Activated T-cell treated with anti-CD3 and anti-CD28 coated beads, Interleukin-2, amount 50 U/mL, for 72 hours (primary cell): ENCODE data around the gene CDKN1B. TPM values are rescaled to one million over a fixed set of nuclear protein-coding genes. Genes with fewer than 3 reads are reported as not detected.
A peak's percentile ranks its signal among the peaks of the same experiment; 100 is the strongest.

Experiments
- ATAC-seq, 2 donors: fragments of 150-1000 bp; cut with Tn5 transposase; replicated peaks in 1 of 2; 2 replicates each; pipeline ENCODE4 v1.10.0; 2021; ENCODE audit warnings: moderate library complexity in 2 of 2, mild to moderate bottlenecking in 1 of 2
- DNase-seq, 2 donors: peaks; one replicate each; pipeline ENCODE4 v3.0.0; 2021 to 2022; ENCODE audit warnings: mixed read lengths in 1 of 2
- H3K27ac Mint-ChIP-seq: one replicate; pipeline ENCODE4 v1.8.0; 2022; ENCODE audit warnings: mild to moderate bottlenecking, moderate library complexity, mixed read lengths
- H3K27me3 Mint-ChIP-seq: one replicate; pipeline ENCODE4 v1.8.0; 2022; ENCODE audit warnings: low read depth, mixed read lengths
- H3K36me3 Mint-ChIP-seq, 2 donors: one replicate each; pipeline ENCODE4 v1.8.0; 2022; ENCODE audit warnings: mixed read lengths in 2 of 2, mild to moderate bottlenecking in 1 of 2; ENCODE audit not compliant: insufficient read depth in 2 of 2
- H3K4me1 Mint-ChIP-seq: one replicate; pipeline ENCODE4 v1.8.0; 2022; ENCODE audit warnings: low read depth, mixed read lengths
- H3K4me3 Mint-ChIP-seq, 2 donors: one replicate each; pipeline ENCODE4 v1.8.0; 2022; ENCODE audit warnings: mild to moderate bottlenecking in 2 of 2, mixed read lengths in 2 of 2, moderate library complexity in 2 of 2
- H3K9me3 Mint-ChIP-seq, 2 donors: one replicate each; pipeline ENCODE4 v1.8.0; 2022; ENCODE audit warnings: mixed read lengths in 2 of 2
- total RNA-seq, 2 donors: library from RNA; stranded (reverse); gene quantifications; one replicate each; pipeline ENCODE4 v1.2.3, GENCODE V29; 2022

Gene CDKN1B
- total RNA-seq = 10 to 100 TPM; 54.2 to 67.2 TPM

DNA sequence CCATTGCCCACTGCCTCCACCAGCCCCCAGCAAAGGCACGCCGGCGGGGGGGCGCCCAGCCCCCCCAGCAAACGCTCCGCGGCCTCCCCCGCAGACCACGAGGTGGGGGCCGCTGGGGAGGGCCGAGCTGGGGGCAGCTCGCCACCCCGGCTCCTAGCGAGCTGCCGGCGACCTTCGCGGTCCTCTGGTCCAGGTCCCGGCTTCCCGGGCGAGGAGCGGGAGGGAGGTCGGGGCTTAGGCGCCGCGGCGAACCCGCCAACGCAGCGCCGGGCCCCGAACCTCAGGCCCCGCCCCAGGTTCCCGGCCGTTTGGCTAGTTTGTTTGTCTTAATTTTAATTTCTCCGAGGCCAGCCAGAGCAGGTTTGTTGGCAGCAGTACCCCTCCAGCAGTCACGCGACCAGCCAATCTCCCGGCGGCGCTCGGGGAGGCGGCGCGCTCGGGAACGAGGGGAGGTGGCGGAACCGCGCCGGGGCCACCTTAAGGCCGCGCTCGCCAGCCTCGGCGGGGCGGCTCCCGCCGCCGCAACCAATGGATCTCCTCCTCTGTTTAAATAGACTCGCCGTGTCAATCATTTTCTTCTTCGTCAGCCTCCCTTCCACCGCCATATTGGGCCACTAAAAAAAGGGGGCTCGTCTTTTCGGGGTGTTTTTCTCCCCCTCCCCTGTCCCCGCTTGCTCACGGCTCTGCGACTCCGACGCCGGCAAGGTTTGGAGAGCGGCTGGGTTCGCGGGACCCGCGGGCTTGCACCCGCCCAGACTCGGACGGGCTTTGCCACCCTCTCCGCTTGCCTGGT, at the start of gene CDKN1B:
TSS of gene CDKN1B (plus strand) at position 576 of the 793 bp plus-strand sequence. CDS start 472 bp downstream, outside the sequence.
- Mint-ChIP-seq H3K36me3 (peaks cover 36 to 46% of the 10 kb centered on the region in 2 donors), H3K27me3 (no peaks in the 10 kb centered on the region), H3K4me3 (peak within 1 kb of the TSS; percentile 98 to 99), H3K4me1 (peaks cover 65% of the 10 kb centered on the region), H3K27ac (peak within 1 kb of the TSS; percentile 99), H3K9me3 (no peaks in the 10 kb centered on the region)
- DNase-seq = peak; percentile 83 to 88
- peak; percentile 68 to 78 for ATAC-seq

DNA sequence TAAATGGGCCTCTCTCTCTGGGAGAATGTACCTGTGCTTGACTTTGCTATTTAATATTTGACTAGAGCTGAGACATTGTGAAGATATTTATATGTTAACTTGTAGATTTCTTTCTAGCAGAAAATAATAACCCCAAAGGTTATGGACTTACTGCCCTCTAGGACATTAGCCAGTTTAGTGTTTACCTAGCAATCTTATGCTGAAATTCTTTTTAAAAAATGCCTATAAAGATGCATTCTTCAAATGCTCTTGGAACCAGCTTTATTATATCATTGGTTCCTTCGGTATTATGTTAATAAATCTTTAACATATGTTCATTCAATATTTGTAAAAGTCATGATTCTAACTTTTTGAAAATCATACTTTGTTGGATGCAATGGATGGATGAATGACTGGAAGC, 49.2 kb upstream of the CDKN1B start:
- H3K27ac Mint-ChIP-seq = no peak overlapping the region
- no peaks in the 10 kb centered on the region for H3K9me3 Mint-ChIP-seq
- peaks cover 15% of the 10 kb centered on the region for H3K4me1 Mint-ChIP-seq
- no peaks in the 10 kb centered on the region for H3K27me3 Mint-ChIP-seq
- ATAC-seq (no peak), DNase-seq (no peak)
- H3K4me3 Mint-ChIP-seq = no peak overlapping the region
- peaks cover 0 to 2% of the 10 kb centered on the region in 2 donors for H3K36me3 Mint-ChIP-seq

DNA sequence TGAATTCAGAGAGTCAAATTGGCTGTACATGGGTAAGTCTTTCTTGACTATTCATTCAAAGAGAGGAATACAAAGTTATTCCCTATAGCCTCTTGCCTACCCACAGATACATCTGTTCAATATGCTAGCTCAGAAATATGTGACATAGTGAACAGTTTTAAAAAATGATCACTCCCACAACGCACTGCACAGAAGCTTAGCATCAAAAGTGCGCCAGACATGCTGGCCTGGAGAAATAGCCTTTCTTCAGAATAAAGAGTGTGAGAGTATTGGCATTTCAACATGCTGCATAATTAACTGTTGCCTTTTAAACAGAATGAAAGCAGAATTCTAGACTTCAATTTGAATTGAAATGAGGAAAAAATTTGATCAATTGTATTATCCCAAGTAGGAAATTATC, 48.1 kb upstream of the CDKN1B start:
- Mint-ChIP-seq H3K36me3 (peaks cover 0 to 5% of the 10 kb centered on the region in 2 donors), H3K27me3 (no peaks in the 10 kb centered on the region), H3K9me3 (no peaks in the 10 kb centered on the region), H3K4me1 (peaks cover 23% of the 10 kb centered on the region), H3K4me3 (no peak overlapping the region), H3K27ac (no peak overlapping the region)
- ATAC-seq = no peak
- DNase-seq = no peak

DNA sequence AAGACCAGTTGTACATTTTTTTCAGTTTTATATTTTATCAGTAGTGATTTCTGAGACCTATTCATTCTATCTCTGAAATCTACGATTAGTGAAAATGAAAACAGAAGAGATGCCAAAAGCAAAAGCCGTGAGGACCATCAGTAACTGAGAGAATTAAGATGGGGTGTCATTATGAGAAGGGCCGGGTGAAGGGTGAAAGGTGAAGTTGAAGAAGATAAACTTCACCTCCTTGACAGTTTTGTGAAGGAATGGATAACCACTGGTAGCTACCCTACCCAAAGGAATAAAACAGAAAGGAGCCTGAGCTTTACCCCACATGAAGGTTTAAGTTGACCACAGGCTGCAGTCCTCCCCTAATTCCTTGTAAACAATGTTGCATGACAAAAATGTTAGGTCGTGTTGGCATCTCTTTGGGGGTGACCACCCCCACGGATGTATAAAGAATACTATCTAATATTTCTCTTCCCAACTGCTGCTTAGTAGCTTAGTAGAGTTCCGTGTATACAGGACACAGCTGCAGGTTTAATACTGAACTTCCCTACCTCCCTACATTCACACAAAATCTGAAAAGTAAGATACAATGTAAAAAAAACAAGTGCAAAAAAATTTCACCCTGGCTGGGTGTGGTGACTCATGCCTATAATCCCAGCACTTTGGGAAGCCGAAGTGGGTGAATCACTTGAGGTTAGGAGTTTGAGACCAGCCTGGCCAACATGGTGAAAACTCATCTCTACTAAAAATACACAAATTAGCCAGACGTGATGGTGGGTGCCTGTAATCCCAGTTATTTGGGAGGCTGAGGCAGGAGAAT, 45.1 kb upstream of the CDKN1B start:
- H3K4me1 Mint-ChIP-seq = peaks cover 25% of the 10 kb centered on the region
- no peaks in the 10 kb centered on the region for H3K9me3 Mint-ChIP-seq
- H3K27me3 Mint-ChIP-seq = no peaks in the 10 kb centered on the region
- peak overlapping the region; percentile 29 to 45 for H3K4me3 Mint-ChIP-seq
- peak; percentile 21 to 33 for DNase-seq
- peak overlapping the region; percentile 76 for H3K27ac Mint-ChIP-seq
- peaks cover 3 to 5% of the 10 kb centered on the region in 2 donors for H3K36me3 Mint-ChIP-seq
- no peak for ATAC-seq

DNA sequence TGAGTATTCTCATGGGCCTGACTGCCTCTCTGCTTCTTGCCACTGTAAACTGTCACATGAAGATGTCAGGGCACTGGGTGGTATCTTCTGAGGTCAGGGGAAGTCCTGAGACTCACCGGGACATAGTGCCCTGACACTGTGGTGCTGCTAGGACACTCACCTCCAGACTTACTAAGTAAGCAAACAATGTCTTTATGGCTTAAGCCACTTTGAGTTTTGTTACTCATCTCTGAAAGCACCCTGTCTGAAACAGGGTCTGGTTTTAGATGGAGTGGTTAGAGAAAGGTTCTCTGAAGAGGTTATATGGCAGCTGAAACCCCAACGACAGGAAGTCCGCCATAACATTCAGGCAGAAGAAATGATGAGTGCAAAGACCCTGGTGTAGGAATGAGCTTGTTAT, 43.9 kb upstream of the CDKN1B start:
- H3K4me3 Mint-ChIP-seq = peak overlapping the region; percentile 29 to 49
- H3K27ac Mint-ChIP-seq = peak overlapping the region; percentile 5
- H3K9me3 Mint-ChIP-seq = no peaks in the 10 kb centered on the region
- H3K36me3 Mint-ChIP-seq = peaks cover 3 to 5% of the 10 kb centered on the region in 2 donors
- DNase-seq (peak; percentile 70 to 77), ATAC-seq (peak; percentile 98)
- no peaks in the 10 kb centered on the region for H3K27me3 Mint-ChIP-seq
- H3K4me1 Mint-ChIP-seq = peaks cover 25% of the 10 kb centered on the region

DNA sequence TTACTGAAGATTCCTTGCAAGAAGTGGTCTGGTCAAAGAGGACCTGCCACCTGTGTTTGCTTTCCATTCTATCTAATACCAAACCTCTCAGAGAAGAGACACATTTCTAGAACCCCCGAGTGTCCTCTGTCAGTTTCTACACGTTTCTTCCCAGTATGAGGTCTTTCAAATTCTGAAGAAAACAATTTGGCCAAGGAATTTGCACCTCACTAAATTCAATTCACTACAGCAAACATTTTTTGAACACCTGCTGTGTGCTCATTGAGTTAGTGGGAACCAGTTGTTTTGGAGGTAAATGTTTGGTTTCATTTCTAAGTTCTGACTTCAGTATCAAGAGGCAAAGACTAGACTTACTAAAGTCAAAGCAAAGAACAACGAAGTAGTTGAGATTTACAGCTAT, 40.6 kb upstream of the CDKN1B start:
- ATAC-seq (no peak), DNase-seq (no peak)
- Mint-ChIP-seq H3K4me1 (peaks cover 25% of the 10 kb centered on the region), H3K9me3 (no peaks in the 10 kb centered on the region), H3K27me3 (no peaks in the 10 kb centered on the region), H3K4me3 (no peak overlapping the region), H3K36me3 (peaks cover 3% of the 10 kb centered on the region in 2 donors), H3K27ac (no peak overlapping the region)

DNA sequence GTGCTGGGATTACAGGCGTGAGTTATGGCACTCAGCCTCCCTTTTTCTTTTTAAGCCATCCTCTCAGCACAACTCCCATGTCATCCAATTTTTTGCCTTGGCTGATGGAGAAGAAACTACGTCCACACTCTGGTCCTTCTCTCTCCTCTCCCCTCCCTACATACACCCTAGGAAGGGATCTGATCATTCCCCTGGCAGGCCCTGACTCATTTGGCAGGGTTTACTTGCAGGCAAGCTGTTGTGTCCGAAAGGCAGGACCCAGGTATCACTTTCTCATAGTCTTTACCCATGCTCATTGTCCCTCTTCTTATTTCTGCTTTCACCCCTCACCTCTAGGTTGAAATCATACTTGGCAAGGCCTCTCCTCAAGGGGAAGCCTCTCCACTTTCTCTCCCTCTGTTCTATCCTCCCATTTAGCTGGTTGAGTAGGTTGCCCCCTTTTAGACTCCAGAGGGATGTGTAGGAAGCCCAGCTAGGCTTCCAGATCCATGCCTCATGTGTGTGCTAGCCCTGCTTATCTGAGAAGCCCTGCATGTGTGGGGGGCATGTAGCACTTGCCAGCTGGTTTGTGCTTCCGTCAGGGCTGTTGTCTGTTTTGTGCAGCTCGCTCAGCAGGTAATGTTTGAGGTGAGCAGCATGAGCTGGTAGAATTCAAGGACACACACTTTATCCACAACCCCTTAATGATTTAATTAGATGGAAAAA, 36.0 kb upstream of the CDKN1B start:
- no peak overlapping the region for H3K27ac Mint-ChIP-seq
- peaks cover 6% of the 10 kb centered on the region for H3K4me1 Mint-ChIP-seq
- H3K9me3 Mint-ChIP-seq = no peaks in the 10 kb centered on the region
- DNase-seq (no peak), ATAC-seq (no peak)
- H3K27me3 Mint-ChIP-seq = no peaks in the 10 kb centered on the region
- H3K36me3 Mint-ChIP-seq = peaks cover 0 to 2% of the 10 kb centered on the region in 2 donors
- H3K4me3 Mint-ChIP-seq = no peak overlapping the region

DNA sequence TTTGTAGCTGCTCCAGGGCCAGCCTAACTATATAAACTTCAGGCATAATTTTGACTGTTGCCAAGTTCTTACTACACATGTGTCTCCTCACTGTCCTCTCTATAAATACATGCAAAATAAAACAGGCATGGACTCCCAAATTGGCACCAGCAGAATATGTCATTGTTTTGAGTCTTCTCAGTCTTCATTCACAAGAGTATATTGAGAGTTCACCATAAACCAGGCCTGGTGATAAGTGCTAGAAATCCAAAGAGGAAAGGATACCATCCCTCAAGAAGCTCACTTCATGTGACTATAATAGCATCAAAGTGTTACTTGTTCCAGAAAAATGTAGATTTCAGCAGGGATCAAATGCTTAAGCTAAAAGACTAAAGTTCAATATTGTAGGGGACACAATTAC, 34.9 kb upstream of the CDKN1B start:
- H3K27ac Mint-ChIP-seq = no peak overlapping the region

DNA sequence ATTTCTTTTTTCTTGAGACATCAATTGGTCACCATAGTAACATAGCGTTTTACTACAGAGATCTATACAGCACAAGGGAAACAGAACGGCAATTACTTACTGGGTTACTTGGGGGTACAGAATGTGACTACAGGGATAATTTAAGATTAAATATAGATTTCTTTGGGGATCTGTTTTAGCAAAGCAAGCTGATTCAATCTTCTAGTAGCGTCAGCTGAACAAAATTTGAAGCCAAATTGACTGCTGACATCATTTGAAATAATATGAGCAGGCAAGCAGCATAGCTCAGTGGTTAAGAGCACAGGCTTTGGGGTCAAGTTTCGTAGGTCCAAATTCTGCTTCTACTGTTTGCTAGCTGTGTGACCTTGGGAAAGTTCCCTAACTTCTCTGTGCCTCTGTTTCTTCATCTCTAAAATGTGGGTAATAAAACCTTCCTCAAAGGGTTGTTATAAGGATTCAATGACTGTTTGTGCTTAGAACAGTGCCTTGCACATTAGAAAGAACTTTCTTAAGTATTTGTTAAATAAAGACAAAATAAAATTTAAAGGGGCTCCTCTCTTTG, 34.0 kb upstream of the CDKN1B start:
- Mint-ChIP-seq H3K4me3 (no peak overlapping the region), H3K27ac (no peak overlapping the region), H3K4me1 (no peaks in the 10 kb centered on the region), H3K9me3 (no peaks in the 10 kb centered on the region), H3K36me3 (peaks cover 2 to 5% of the 10 kb centered on the region in 2 donors), H3K27me3 (no peaks in the 10 kb centered on the region)
- ATAC-seq (no peak), DNase-seq (no peak)

More for the DNA sequence above, 34.9 kb upstream of the CDKN1B start:
- H3K9me3 Mint-ChIP-seq = no peaks in the 10 kb centered on the region
- no peak overlapping the region for H3K4me3 Mint-ChIP-seq
- no peak for ATAC-seq
- DNase-seq = no peak
- no peaks in the 10 kb centered on the region for H3K4me1 Mint-ChIP-seq
- no peaks in the 10 kb centered on the region for H3K27me3 Mint-ChIP-seq
- H3K36me3 Mint-ChIP-seq = peaks cover 0 to 2% of the 10 kb centered on the region in 2 donors

DNA sequence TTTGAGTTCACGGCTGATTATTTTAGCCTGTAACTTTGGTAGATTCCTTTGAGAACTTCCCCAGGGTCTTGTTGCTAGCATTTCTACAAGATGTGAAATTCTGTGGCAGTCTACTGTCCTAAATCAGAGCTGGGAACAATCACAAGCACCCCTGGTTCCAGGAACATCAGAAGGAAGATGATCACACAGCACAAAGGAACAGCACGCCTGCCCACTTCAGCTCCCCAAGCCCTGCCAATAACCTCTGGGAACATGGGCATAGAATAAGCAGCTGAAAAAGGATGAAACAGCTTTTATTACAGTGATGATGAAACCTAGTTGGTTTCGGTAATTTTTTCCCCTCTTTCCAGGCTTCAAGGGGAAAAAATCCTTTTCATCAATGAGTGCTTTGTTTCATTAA, 33.4 kb upstream of the CDKN1B start:
- Mint-ChIP-seq H3K27me3 (no peaks in the 10 kb centered on the region), H3K4me3 (no peak overlapping the region), H3K4me1 (peaks cover under 1% of the 10 kb centered on the region), H3K36me3 (peaks cover 4 to 7% of the 10 kb centered on the region in 2 donors), H3K9me3 (no peaks in the 10 kb centered on the region), H3K27ac (no peak overlapping the region)
- DNase-seq = no peak
- no peak for ATAC-seq

DNA sequence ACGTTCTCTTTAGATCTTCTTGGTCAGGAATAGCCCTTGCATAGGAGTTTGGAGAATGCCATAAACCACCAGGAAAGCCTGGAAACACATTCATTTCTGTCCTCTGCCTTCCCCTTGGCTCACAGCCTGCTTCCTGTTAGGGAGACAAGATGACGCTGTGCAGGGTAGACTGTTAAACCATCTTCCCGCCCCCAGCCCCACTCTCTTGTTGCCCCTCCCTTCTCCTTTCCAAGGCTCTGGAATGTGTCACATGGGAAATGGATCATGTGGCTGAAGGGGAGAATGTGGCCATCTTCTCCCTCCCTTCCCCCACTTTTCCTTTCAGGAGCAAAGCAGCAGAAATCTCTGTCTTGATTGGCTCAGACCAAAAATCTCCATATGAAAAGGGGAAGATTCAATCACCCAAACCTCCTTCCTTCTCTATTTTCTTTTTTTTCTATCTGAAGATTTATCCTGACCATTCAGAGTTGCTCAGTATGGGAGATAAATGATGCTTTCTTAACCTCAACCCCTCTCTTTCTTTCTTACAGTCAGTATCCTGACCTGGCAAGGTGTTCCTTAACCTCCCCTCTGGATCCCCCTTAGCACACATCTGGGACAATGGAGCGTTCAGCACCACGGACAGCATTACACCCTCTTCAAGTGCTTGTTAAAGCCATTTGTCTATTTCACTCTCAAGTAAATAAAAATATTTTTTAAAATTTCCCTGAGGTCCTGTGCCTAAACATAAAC, 32.6 kb upstream of the CDKN1B start:
- H3K4me1 Mint-ChIP-seq = peaks cover 9% of the 10 kb centered on the region
- H3K36me3 Mint-ChIP-seq = peaks cover 4 to 8% of the 10 kb centered on the region in 2 donors
- ATAC-seq (no peak), DNase-seq (no peak)
- no peak overlapping the region for H3K4me3 Mint-ChIP-seq
- H3K27ac Mint-ChIP-seq = no peak overlapping the region
- H3K9me3 Mint-ChIP-seq = no peaks in the 10 kb centered on the region
- no peaks in the 10 kb centered on the region for H3K27me3 Mint-ChIP-seq

DNA sequence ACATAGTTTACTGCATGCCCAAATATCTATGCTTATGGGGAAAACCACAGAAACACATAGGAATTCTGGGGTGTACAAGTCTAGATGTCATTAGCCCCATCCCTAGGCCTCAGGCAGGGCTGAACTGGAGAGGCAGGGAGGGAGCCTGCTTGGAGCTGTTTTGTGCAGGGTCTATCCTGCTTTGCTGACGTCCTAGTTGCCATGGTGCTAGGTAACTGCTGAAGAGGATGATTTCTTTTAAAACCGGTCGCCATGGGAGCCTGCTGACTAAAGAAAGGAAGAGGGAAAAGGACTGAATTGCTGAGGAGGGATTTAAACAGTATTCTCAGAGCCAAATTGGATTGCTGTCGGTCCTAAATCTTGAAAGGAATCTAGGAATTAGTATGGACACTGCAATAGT, 31.9 kb upstream of the CDKN1B start:
- Mint-ChIP-seq H3K27ac (no peak overlapping the region), H3K27me3 (no peaks in the 10 kb centered on the region), H3K4me1 (peaks cover 16% of the 10 kb centered on the region), H3K4me3 (no peak overlapping the region), H3K9me3 (no peaks in the 10 kb centered on the region), H3K36me3 (peaks cover 4 to 8% of the 10 kb centered on the region in 2 donors)
- ATAC-seq = no peak
- DNase-seq = no peak
